Islet of Langerhans (tissue), 1 donor: Measurements from ENCODE around the gene SRSF2.
"Not testable (repeated sequence)": the region's sequence is repeated elsewhere in the genome, so short reads cannot be mapped to it uniquely, and the experiment has no call there.

Experiments
- FAIRE-seq: peaks from one replicate; lab custom pipeline; 2011; peaks lifted over from hg19 to GRCh38; lab: Jason Lieb, UNC

SRSF2 gene

DNA sequence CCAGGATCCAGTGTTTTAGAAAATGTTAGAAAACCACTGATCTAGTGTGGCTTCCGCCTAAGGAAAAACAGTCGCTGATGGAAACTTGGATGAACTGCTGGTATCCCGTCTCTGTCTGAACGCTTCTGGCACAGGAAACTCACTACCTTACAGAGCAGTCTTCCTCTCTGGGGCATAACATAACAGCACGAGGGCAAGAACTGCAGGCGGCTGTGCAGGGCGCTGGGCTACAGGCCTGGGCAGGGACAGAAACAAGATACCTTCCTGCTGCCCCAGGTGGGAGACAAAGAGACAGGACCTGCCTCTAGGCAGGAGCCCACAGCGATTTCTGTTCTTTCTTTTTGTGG, 36.9 kb downstream of the SRSF2 start:
- no peak for FAIRE-seq

DNA sequence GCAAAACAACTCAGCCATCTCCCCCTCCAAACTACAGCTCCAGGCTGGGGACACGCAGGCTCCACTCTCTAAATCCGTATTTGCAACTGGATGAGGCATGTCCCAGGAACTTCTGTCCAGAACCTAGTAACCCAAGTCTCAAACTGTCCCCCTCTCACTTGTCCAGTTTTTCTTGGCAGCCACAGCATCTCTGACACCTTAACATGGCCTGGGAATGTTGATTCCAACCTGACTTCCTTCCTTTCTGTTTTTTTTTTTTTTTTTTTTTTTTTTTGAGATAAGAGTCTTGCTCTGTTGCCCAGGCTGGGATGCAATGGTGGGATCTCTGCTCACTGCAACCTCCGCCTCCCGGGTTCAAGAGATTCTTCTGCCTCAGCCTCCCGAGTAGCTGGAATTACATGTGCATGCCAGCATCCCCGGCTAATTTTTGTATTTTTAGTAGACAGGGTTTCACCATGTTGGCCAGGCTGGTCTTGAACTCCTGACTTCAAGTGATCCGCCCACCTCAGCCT, 38.6 kb downstream of the SRSF2 start:
- not testable (repeated sequence) for FAIRE-seq

DNA sequence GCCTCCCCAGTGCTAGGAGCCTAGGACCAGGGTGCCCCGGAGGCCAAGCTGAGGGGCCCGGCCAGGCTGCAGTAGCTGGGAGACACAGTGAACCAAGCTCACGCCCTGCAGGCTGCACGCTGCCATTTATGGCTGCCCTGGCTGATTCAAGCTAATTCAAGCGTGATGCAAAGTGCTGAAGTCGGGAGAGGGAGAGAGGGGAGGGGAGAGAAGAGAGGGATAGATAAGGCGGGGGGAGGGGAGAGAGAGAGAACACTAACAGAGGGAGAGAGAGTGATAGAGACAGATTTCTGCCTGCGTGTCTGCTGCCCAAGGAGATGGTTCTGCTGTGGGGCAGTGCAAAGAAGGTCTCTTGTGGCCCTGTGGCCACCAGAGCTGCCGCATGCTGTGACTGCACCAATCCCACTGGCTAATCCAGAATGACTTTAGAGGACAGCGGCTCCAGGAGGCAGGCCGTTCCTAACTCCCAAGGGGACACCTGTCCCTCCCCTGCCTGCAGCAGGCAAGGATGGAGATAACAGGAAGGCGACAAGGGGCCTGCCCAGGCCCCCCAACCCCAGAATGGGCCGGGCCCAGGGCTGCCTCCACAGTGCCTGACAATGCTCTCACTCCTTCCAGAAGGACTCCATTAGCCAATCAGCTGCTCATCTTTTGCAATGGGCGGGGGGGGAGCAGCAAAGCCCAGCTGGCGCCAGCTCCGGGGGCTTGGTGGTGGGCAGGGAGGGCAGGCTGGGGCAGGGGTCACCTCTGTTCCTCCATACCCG, 39.2 kb downstream of the SRSF2 start:
- FAIRE-seq = no peak

DNA sequence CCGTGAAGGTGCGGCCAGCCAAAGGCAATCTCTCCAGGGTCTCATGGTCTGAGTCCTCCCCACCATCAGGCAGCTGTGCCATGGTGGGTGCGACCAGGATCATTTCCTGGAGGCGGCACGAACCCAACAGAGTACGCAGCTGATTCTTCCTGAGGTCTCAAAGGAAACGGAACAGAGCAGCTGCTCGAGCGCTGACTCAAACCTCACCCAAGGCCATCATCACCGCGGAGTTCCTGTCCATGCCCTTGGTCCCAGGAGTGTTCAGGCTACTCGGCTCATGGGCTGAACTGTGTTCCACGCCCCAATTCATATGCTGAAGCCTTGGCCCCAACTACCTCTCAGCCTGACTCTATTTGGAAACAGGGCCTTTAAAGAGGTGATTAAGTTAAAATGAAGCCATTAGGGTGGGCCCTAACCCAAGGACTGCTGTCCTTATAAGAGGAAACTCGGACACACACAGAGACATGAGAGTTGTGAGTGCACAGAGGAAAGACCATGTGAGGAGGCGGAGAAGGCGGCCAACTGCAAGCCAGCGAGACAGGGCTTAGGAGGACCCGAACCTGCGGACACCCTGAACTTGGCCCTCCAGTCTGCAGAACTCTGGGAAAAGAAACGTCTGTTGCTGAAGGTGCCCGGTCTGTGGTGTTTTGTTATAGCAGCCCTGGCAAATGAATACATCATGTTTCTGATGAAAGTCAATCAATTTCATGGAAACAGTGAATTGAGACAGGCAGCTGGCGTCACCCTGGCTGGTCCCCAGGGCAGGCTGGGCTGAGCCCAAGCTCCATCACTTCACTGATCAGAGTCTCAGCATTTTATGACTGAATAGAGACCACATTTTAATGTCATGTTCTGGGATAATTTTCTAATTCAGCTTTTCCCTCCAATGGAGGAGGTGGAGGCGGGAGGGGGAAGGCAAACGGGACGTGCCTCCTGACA, 40.1 kb downstream of the SRSF2 start:
- FAIRE-seq = no peak

DNA sequence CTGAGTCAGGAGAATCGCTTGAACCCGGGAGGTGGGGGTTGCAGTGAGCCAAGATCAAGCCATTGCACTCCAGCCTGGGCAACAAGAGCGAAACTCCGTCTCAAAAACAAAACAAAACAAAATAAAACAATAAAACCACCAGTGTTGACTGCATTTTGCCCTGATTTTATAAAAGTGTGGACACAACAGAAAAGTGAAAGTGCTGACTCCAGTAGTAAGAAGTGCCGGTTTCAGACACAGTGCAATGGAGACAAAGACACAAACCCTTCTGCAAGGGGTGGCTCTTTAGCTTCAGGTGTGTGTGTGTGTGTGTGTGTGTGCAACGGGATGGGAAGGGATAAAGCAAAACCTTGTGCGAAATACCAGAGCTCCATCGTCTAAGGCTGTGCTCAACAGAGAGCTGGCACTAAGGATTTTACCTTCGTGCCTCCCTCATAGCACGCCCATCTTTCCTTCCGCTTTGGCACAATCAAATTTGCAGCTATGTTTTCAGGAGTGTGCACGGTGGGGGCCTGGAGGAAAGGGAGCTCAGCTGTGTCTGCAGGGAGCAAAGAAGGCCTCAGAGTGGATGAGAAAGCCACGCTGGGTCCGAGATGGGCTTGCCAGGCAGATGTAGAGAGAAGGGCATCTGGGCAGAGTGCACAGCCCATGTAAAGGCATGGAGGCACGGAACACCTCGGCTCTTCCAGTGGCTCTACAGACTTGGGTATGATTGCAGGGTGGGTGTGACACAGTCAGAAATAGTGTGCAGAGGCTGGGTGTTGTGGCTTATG, 41.9 kb downstream of the SRSF2 start:
- FAIRE-seq = no peak

DNA sequence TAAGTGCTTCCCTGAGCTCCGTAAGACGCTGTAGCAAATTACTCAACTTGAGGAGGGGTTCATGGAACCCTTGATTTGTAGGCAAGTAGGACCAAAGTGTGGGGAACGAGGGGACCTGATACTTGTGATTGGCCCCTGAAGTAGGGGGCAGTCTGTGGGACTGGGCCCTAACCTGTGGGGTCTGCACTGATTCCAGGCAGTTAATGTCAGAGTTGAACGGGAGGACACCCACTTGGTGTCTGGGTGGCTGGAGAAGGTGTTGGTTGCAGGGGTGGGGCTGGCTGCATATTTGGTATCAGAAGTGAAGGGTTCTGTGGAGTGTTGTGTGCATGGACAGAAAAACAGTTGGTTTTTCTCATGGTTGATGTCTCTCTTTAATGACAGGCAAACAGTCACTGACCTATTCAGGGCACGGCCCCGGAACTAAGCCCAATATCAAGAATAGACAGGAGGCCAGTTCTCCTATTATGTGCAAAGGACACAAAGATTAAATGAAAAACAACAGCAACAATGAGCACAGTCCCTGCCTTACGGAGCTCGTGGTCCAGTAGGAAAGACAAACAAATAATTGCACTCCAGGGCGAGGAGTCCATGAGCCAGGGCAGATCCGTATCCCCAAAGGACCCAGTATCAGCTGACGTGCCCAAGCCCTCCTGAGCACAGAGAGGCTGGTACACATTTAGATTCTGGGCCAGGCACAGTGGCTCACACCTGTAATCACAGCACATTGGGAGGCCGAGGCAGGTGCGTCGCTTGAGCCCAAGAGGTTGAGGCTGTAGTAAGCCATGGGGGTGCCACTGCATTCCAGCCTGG, 45.5 kb downstream of the SRSF2 start:
- no peak for FAIRE-seq

DNA sequence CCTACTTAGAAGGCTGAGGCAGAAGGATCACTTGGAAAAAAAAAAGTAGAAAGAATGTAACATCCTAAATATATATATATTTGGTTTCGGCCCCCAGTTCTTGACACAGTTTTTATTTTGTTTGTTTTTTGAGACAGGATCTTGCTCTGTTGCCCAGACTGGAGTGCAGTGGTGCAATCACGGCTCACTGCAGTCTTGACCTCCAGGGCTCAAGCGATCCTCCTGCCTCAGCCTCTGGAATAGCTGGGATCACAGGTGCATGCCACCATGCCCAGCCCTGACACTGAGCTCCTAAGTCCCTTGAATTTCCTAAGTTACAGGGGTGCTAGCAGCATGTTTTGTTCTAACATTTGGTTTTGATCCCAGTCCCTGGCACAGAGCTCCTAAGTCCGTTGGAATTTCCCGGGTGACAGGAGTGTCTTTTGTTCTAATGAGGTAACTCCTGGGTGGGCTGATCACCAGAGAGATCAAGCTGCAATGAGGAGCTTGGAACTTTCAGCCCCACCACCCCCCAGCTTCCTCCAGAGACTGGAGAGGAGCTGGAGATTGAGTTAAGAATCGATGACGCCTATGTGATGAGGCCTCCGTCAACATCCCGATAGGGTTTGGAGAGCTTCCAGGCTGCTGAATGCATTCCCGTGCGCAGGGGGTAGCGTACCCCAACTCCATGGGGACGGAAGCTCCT, 46.4 kb downstream of the SRSF2 start:
- no peak for FAIRE-seq

DNA sequence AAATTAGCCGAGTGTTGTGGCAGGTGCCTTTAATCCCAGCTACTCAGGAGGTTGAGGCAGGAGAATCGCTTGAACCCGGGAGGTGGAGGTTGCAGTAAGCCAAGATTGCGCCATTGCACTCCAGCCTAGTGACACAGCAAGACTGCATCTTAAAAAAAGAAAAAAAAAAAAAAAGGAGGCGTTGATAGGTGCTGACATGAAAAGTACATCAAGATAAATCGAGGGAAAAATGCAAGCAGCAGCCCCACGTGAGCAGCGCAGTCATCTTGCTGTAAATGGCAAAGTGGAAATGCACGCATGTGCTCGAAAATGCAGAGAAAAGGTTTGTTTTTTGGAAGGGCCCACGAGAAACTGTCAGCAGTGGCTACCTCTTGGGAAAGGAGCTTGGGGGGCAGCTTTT, 47.3 kb downstream of the SRSF2 start:
- no peak for FAIRE-seq

DNA sequence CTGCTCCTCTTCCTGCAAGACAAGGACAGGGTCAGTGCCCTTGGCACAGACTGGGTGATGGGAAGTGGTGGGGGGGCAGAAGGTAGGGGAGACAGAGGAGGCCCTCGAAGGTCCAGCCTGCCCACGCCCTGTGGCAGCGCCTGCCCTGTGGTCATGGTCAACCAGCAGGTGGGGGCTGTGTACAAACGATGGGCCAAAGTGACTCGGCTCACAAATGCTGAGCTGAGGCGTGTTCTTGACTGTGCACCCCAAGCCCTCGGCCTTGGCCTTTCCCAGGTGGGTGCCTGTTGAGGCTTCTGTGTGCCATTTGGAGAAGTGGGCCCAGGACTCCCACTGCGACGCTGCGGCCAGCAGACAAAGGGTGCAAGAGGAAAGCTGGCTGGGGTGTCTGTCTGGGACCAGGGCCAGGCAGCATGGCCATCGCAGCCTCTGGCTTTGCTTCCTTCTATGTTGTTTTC, 48.9 kb downstream of the SRSF2 start:
- FAIRE-seq = no peak

DNA sequence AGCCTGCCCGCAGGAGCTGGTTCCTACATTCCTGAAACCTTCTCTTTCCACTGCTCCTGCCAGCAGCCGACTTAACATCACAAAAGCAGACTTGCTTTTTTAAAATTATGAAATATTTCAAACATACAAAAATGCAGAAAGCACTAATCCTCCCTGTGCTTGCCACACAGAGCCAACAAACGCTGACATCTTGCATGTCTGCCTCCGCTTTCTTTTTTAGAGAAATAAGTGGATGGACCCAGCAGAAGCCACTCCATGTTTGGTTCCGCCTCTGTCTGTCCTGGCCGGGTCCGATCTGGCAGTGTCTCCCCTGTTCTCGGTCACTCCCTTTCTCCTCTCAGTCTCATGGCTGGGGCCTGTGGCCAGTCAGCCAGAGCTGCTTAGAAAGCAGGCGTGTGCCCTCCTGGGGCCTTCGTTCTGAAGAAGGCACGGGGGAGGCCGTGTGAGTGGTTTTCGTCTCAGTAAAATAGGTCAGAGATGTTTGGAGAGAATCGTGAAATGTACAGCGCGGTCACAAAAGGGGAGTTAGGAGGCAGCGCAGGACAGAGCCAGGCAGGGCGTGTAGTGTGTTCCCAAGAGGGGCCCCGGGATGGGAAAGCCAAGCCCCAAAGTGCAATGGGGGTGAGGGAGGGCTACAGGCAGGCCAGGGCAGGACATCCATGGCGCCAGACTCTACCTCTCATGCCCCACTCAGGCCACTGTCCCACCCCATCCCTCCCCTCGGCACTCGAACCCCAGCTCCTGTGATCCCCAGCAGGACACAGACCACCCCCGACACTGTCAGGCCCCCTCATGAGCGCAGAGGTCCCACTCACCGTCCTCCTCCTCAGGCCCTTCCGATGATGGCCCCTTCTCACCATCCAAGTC, 49.6 kb downstream of the SRSF2 start:
- no peak for FAIRE-seq

DNA sequence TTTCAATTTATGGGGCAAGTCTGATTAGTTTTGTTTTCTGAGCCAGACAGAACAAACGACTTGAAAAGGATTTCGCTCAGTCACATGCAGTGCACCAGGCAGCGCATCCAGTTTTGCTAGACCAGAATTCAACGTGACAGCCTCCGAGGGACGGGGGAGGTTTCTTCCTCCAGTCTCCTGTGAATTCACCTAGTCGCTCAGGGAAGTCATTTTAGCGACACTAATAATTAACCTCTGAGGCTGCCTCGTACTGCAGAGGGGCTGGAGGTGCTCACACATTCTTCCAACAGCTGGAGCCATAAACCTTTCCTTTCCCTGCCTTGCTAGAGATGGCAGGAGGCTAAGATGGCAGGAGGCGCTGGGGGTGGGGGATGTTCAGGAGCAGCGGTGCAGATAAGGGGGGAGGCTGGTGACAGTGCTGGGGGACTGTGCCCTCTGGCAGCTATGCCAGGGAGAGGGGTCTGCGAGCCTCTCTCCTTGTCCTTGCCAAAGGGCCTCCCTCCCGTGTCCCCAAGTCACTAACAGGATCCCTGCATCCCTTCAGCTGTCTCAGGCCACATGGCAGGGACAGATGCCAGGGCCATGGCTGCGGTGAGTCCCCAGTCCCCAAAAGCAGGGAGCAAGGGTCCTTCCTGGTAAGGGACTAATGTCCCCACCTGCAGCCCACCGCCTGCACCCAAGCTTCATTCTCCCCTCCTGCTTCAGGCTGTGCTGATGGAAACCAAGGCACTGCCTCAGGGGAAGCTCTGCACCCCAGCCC, 50.4 kb downstream of the SRSF2 start:
- FAIRE-seq = no peak

DNA sequence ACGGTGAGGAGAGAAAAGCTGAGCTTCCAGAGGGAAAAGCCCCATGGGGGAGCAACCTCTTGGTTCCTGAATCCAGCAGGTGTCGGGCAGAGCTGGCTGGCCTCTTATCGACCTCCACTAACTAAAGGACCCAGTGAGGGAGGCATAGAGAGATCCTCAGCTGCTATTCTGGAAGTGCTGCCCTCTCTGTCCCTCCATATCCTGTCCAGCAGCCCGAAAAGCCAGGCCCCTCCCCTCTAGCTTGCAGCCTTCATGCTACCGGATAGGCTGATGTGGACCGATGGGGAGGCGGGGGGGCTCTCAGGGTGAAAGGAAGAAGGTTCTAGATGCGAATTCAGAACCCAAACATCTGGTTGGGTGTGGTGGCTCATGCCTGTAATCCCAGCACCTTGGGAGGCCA, 51.3 kb downstream of the SRSF2 start:
- FAIRE-seq = no peak

DNA sequence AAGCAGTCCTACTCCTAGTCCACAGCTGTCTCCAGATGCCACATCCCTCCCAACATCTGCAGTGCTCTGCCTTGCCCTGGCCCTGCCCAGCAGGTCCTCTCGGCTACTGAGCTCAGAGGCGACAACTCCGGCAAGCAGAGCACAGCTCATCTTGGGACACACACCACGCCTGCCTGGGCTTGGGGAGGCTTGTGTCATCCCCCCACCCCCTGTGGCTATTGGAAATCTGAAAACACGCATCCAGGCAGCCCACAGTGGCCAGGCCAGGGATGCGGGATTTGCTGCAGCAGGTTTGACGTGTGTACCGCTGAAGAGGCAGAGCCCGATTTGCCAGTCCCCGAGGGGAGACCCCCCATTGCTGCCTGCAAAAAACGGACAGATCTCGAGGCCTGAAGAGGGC, 51.8 kb downstream of the SRSF2 start:
- no peak for FAIRE-seq

DNA sequence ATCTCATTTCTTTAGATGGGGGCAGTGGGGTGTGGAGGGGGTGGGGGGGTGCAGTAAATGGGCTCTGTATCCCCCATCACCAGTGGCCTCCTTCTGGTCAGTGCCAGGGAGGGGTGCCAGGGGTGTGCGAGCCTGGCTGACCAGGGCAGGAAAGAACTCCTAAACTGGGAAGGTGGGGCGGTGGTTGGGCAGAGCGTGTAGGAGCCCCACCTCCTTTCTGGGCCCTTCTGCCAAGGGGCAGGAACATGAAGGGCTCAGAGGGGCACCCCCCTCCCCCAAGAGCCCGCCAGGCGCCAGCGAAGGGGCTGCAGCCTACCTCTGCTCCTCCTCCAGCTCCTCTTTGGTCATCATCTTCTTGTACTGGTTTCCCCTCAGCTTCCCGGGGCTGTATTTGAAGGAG, 52.4 kb downstream of the SRSF2 start:
- FAIRE-seq = no peak
